ENCODE measurements around the gene SH3PXD2A.

- no peak for TF ChIP-seq CTCF (conservative IDR thresholded peaks at IDR 0.05; ENCODE audit: low read depth, low read length)
- no peak for TF ChIP-seq EZH2 (IDR thresholded peaks at IDR 0.05; ENCODE audit: borderline replicate concordance, low read depth, low read length, poor library complexity, severe bottlenecking)
Observed at GRCh38 chr10:103890688-103891087, 35.3 kb upstream of the SH3PXD2A start.
